ENCODE measurements around the gene SDK2.
A peak's percentile ranks its signal among the peaks of the same experiment; 100 is the strongest.
"Not testable (repeated sequence)": the region's sequence is repeated elsewhere in the genome, so short reads cannot be mapped to it uniquely, and the experiment has no call there.

Gene SDK2

GRCh38 chr17:73319766-73320165 is 324.5 kb downstream of the SDK2 start:
- no peak for DNase-seq (ENCODE audit: low read depth)

DNA sequence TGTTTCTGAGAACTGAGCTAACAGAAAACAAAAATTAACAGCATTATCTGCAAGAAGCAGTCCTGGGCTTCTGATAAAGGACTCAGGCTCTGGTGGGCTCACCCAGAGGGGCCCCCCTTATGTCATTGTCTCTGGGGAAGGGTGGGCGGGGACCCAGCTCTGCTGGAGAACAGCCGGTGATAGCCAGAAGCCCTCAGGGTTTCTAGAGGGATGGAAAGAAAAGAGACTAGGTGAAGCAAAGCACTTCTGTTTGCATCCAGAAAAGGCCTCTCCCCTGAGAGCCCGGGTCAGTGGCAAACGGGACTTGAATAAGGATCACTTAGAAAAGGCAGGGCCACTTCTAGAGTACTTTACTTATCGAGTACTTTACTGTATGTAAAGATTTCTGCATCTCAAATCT is 325.4 kb downstream of the SDK2 start:
- no peak for DNase-seq (ENCODE audit: low read depth)

- DNase-seq (ENCODE audit: low read depth) = no peak
Measured at GRCh38 chr17:73318427-73318813, 325.8 kb downstream of the SDK2 start.

- DNase-seq (ENCODE audit: low read depth) = no peak
Measured at GRCh38 chr17:73317513-73318426, 326.5 kb downstream of the SDK2 start.

DNA sequence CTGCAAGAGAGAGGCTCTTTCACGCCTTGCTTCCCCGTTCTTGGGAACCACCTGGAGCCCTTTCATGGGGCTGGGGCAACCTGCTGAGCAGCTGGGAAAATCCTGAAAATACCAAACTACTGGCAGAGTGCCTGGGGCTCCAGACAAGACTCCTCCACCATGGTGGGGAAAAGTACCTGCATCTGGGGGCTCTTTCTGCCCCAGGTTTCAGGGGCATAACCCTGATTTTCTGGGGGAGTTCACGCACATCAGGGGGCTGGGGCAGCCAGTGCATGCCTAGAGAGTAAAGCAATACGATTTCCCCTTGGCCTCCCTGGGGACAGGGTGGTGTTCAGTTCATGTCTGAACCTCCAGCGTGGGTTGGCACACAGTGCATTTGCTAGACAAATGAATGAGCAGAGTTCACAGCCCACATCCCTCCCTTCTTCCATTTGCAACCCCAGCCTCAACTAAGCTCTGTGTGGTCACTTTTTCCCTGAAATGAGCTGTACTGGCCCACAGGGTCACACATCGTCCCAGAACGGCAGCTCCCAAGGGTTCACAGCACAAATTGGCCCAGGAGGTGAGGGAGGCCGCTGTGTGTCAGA is 327.2 kb downstream of the SDK2 start:
- DNase-seq (ENCODE audit: low read depth) = no peak

DNA sequence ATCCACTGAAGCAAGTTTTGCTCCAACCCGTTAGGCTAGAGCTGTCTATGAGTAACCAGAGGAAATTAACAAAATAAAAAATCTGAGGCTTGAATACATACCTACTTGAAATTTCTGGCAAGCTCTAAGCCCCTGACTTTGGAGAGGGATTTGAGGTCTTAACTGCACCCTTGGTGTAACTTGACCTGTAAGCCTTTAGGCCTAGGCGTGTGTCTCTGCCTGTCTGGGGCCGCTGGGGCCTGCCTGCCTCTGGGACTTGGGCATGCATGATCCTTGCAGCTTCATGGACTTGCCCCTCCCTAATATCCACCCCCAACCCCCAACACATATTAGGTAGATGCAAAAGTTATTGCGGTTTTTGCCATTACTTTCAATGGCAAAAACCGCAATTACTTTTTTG is 328.8 kb downstream of the SDK2 start:
- no peak for DNase-seq (ENCODE audit: low read depth)

DNA sequence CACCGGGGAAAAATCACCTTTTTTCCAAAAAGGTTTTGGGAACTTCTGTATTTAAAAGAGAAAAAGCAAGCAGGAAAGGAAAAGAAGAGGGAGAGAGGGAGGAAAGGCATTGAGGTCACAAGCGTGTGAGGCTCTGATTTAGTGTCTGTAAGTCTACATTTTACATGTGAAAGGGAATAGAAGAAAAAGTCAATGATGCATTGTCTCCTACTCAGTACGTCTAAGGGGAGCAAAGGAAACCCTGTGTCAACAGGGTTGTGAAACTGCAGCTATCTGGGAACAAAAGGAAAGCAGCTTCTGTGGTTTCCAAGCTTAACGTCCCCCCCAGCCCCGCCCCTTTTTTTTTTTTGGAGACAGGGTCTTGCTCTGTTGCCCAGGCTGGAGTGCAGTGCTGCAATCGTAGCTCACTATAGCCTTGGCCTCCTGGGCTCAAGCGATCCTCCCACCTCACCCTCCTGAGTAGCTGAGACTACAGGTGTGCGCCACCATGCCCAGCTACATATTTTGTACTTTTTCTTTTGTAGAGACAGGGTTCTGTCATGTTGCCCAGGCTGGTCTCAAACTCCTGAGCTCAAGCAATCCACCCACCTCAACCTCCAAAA is 330.6 kb downstream of the SDK2 start:
- DNase-seq (ENCODE audit: low read depth) = no peak

DNA sequence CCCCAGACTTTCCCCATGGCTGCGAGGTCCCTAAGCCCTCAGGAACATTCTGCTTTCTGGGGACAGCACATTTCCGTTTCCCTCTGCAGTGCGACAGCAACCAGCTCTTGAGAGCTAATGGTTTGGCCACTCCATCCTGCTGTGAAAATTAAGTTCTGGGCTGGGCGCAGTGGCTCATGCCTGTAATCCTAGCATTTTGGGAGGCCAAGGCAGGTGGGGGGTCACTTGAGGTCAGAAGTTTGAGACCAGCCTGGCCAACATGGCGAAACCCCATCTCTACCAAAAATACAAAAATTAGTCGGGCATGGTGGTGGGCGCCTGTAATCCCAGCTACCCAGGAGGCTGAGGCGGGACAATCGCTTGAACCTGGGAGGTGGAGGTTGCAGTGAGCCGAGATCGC is 331.4 kb downstream of the SDK2 start:
- DNase-seq (ENCODE audit: low read depth) = not testable (repeated sequence)

DNA sequence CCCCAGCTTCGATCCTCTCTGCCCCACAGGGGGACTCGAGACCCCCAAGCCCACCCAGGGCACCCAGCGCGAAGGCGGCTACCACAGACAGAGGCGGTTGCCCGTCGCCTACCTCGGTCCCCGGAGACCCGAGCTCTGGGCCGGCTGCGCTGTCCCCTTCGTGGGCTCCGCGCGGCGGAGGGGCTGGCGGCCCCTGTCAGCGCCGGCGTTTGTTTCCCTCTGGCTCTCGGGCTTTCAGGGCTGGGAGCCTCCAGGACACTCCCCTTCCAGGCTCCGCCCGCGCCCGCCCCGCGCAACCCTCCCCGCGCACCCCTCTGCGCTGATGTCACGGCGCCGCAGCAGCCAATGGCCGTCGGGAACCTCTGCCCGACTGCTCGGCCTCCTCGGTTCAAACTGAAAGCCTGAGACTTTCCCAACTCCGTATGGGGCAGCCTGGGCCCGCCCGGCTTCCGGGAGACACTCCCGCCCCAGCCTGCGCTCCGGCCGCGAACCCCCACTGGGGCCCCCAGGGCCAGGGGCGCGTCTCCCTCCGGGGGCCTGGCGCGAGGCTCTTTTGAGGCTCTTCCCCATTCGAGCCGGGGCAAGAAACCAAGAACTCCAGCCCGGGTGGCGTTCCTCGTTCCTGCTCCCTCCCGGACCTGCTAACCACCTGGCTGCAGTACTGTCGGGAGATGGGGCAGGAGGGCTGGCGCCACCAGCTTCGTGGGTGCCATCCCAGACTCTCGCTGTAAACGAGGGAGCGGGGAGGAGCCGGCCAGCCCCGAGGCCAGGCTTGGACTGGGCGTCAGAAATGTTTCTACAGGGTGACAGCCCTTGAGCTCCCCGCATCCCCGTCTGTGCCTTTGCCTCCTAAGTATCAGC is 332.2 kb downstream of the SDK2 start, which contains the start of gene CDC42EP4:
CDC42EP4 (minus strand) TSS at position 221 of the 861 bp plus-strand sequence. CDS start 25,501 bp downstream, outside the sequence.
- DNase-seq (ENCODE audit: low read depth) = peak; percentile 79

DNA sequence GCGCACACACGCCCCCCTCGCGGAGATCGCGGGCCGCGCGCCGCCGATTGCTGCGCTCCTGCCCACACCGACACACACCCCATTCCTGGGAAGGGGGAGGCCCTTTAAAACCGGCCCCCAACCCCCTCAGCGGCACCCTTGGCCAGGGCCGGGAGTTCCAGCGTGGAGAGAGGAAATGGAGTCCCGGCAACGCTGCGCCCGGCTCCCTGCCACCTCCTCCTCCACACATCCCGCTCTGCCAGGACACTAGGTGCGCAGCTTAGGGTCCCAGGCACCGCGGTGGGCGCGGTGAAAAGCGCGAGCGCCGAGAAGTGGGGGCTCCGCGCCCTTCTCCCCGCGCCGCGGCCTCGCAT is 332.8 kb downstream of the SDK2 start:
- no peak for DNase-seq (ENCODE audit: low read depth)

DNA sequence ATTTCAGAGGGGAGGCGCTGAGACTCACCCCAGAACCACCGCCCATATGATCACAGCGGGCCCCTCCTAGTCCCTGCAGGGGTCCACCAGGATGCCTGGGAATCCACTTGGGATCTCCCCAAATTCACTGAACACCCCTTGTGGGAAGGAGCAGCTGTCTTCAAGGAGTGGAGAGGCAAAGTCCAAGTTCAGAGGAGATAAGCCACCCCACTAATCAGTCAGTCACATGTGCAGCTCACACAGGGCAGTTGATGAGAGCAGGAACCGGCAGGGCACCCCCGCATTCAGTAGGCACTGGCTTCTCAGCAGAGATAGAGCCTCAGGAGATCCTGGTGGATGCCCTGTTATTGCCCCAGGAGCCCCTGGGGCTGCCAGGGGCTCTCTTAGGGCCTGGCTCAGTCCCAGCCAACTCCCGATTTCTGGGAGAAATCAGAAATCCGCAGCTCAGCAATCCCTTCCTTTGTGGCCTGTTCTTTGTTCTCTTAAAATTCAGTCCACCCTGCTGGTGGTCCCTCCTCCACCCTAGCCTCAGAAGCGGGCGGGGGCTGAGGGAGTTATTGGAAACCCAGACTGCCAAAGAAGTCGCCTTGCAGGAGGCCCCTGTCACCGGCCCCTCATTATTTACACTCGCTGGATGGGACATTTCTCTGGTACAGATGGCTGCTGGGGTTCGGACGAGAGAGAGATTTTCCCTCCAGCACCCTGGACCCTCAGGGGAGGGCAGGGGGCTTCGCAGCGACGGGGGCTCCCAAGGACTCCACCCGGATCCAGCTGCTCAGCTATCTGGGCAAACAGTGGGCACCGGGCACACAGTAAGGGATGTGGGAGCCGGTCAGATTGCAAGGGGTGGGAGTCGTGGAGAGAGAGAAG is 334.3 kb downstream of the SDK2 start:
- DNase-seq (ENCODE audit: low read depth) = no peak

- not testable (repeated sequence) for DNase-seq (ENCODE audit: low read depth)
Measured at GRCh38 chr17:73308959-73309358, 335.3 kb downstream of the SDK2 start.

DNA sequence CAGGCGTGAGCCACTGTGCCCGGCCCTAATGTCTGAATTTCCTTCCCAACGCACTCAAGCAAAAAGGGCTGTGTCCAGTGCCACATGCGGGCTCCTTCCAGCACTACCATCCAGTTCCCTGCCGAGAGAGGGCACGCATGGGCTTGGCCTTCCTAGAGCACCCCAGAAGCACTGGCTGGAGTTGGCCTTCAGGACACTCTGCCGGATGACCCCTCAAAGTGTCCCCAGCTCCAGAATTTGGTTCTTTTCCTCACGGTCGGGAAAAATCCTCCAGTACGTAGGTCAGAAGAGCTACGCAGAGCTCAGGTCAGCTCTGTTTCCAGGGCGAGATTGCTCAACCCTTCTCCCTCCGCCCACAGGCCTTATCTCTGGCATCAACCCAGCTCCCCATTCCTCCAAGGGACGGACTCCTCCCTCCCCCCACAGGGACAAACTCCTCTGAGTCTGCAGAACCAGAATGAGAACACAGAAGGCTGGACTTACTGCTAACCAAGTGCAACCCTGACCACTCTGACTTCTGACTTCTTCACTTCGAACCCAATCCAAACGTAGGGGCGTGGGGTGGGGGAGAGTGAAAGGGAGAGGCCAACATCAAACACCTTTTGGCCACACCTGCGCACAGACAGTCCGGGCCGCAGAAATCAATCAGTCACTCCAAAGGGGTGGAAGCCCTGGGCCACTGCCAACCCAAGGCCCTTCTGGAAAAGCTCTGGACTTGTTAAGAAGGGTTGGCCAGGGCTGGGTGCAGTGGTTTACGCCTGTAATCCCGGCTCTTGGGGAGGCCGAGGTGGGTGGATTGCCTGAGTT is 336.0 kb downstream of the SDK2 start:
- no peak for DNase-seq (ENCODE audit: low read depth)

DNA sequence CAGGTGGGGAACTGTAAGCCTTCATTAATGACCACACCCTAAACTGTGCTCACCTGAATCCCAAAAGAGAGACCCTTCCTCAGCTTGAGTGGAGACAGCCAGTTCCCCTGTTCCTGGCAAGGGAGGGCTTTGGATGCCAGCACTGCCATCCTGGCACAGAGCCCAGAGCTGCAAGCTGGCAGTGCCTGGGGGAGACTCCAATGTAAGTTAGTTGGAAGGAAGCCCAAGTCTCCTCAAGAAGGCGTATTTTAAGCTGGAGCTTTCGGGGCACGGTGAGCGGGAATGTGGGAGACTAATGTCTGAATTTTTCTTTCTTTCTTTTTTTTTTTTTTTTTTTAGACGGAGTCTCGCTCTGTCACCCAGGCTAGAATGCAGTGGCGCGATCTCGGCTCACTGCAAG is 337.1 kb downstream of the SDK2 start:
- DNase-seq (ENCODE audit: low read depth) = no peak

DNA sequence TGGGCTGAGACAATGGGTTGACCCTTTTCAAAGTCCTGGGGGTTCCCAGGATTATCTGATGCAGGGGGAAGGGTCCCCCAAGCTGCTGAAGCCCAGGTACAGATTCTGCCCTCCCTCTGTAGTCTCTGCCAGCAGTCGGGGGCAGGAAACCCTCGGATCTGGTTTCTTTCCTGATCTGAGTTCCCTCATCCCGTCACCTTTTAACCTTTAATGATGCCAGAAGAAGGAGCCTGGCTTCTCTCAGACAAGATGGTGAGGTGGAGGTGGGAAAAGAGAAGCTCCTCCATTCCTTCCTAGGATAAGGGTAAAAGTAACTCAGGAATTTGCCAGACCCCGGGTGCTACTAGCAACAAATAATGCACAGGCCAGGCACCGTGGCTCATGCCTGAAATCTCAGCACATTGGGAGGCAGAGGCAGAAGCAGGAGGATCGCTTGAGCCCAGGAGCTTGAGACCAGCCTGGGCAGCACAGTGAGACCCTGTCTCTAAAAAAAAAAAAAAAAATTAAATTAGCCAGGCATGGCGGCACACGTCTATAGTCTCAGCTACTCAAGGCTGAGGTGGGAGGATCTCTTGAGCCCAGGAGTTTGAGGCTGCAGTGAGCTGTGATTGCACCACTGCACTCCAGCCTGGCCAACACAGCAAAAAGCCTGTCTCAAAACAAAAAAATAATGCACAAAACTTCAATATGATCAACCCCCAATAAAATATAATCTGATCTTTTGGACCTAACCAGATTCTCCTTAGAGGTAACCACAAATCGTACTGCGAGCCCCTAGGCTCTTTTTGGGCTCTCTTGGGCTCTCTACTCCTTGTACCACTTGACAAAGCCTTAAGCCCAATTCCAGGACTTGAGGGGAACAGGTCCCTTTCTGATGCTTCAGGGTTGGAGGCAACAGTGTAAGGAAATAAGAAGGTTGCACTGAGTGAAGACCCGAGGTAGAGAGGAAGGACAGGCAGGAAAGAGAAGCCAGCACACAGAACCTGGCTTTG is 338.1 kb downstream of the SDK2 start:
- no peak for DNase-seq (ENCODE audit: low read depth)

- no peak for DNase-seq (ENCODE audit: low read depth)
Measured at GRCh38 chr17:73304971-73305812, 339.1 kb downstream of the SDK2 start.

- DNase-seq (ENCODE audit: low read depth) = no peak
Measured at GRCh38 chr17:73304438-73304837, 339.8 kb downstream of the SDK2 start.

DNA sequence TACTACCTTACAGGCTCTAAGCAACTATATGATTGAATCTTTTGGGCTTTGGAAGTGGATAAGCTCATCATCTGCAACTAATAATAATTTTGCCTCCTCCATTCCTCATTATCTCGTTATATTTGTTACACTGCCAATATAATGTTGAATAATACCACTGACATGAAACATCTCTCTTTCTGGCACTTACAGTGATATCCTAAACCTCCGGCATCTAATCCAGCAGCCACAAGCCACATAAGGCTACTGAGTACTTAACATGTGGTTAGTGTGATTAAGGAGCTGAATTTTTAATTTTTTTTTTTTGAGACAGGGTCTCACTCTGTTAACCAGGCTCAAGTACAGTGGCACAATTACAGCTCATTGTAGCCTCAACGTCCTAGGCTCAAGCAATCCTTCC is 342.1 kb downstream of the SDK2 start:
- DNase-seq (ENCODE audit: low read depth) = no peak
